Upper lobe of left lung (tissue), 4 donors: ENCODE measurements around the gene TTC21B.
A peak's percentile ranks its signal among the peaks of the same experiment; 100 is the strongest.

Experiments
- POLR2A ChIP-seq, 4 donors: fragments of 450-650 bp; IDR thresholded peaks; one replicate each; pipeline ENCODE4 v1.5.1; 2016 to 2017; ENCODE audit warnings: antibody characterized with exemption in 4 of 4, mild to moderate bottlenecking in 2 of 4
- POLR2AphosphoS5 ChIP-seq, 2 donors: sonication (generic); formaldehyde crosslinking; IDR thresholded peaks; one replicate each; pipeline ENCODE4 v1.5.1; 2017; ENCODE audit warnings: antibody characterized with exemption in 2 of 2
- TF ChIP-seq, protein P1 (sequence below), 6 experiments: fragments of 450-650 bp in 4 of 6; fragments of 200-600 bp in 2 of 6; sonication (generic) in 2 of 6; IDR thresholded peaks; one replicate each; pipeline ENCODE4 v1.5.1; 2016 to 2019; ENCODE audit warnings: antibody characterized with exemption in 6 of 6

DNA sequence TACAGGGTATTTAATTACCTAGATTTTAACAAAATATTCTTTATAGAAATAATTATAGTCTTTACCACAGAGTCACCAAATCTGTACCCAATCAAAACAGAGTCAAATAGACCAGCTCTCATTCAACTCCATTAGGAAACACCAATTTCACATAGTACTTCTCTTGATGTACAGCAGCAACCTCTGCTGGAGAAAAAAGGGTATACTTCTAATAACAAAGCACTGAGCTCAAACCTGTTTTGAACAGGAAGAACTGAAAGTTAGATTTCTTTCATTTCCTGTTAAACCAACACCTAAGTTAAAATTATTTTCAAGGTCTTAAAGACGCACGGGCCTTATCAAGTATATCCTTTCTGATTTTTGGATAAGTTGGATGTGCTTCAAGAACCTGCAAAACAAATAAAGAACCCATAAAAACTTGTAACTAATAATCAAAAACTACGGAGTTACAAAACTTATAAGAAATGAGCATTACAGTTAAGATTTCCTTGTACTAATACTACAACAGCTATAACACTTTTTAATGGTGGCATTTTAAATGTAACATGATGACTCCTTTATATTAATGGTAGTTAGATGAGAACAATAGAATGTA lies 79.0 kb downstream of the TTC21B start:
- TF ChIP-seq, protein P1, sequence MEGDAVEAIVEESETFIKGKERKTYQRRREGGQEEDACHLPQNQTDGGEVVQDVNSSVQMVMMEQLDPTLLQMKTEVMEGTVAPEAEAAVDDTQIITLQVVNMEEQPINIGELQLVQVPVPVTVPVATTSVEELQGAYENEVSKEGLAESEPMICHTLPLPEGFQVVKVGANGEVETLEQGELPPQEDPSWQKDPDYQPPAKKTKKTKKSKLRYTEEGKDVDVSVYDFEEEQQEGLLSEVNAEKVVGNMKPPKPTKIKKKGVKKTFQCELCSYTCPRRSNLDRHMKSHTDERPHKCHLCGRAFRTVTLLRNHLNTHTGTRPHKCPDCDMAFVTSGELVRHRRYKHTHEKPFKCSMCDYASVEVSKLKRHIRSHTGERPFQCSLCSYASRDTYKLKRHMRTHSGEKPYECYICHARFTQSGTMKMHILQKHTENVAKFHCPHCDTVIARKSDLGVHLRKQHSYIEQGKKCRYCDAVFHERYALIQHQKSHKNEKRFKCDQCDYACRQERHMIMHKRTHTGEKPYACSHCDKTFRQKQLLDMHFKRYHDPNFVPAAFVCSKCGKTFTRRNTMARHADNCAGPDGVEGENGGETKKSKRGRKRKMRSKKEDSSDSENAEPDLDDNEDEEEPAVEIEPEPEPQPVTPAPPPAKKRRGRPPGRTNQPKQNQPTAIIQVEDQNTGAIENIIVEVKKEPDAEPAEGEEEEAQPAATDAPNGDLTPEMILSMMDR (IDR thresholded peaks at IDR 0.05), result peak; percentile 26 to 71 (median 55)
- TF ChIP-seq POLR2A (IDR thresholded peaks at IDR 0.05) (no peak), POLR2AphosphoS5 (IDR thresholded peaks at IDR 0.05) (no peak)
